HG03025 (cell line): ENCODE results near the gene PRKD1.
"Not testable (repeated sequence)": the region's sequence is repeated elsewhere in the genome, so short reads cannot be mapped to it uniquely, and the experiment has no call there.

Experiments used
- ATAC-seq: cut with Tn5 transposase; IDR thresholded peaks from one replicate; pipeline ENCODE4 v1.9.1; 2021; ENCODE audit warnings: mild to moderate bottlenecking, moderate library complexity; ENCODE audit not compliant: unreplicated experiment, low FRiP score

Gene PRKD1

DNA sequence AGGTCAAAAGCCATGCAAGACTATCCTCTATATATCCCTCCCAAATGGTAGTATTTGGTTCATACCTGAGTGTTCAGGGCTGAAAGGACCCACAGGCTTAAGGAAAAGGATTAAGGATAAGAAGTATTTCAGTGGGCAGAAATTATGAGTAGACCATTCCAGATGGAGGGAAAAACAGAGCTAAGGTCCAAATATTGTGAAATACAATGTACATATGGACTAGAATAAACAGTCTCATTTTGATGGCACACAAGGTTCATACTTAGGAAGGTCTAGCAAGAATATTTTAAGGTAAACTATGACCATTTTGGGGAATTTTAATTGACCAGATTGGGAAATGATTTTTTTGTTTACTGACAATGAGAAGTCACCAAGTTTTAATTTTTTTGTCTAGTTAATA lies 124.6 kb downstream of the PRKD1 start:
- ATAC-seq = no peak

DNA sequence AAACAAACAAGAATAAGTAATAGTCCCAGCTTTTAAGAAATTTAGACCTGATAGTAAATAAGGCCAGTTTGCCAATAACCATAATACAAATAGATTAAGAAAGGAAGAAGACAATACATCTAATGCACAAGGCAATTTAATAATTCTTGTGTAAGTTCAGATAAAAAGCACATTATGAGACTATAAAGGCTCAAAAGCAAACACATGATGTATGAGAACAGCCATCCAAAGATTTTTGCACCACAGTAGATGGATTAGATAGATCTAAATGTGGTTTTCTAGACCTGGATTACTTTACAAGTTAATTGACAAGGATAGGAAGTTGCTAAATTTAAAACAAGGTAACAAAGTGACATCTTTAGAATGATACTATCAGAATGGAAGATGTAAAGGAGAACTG lies 125.4 kb downstream of the PRKD1 start:
- ATAC-seq = no peak

DNA sequence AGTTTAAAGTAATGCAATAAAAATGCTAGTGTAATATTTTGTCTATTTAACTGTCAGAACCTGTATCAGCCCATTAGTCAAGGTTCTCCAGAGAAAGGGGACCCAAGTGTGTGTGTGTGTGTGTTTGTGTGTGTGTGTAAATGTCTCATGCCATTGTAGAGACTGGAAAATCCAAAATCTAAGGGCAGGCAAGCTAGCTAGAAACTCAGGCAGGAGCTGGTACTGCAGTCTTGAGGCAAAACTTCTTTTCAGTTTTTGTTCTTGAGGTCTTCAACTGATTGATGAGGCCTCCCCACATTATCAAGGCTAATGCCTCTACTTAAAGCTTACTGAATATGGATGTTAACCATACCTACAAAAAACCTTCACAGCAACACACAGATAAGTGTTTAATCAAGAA lies 126.7 kb downstream of the PRKD1 start:
- no peak for ATAC-seq

DNA sequence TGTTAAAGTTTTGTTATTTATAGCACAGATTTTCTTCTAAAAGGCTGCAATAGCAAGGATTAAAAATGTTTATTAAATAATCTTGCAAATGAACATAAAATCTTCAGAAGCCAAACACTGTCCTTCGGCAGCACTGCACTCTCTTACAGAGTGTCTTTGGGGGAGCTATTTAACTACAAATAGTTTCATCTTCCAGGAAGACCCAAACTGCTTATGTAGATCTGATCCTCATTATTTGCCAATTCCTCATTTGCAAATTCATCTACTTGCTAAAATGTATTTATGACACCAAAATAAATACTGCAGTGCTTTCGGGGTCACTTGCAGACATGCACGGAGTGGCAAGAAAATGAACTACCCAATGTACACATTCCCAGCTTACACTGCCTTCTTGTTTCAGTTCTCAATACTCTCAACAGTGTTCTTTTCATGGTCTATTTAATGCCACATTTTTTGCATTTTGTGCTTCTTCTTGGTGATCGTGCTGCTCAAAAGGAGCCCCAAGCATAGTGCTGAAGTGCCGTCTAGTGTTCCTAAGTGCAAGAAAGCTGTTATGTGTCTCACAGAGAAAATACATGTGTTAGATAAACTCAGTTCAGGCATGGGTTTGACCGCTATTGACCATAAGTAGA lies 128.1 kb downstream of the PRKD1 start:
- no peak for ATAC-seq

- ATAC-seq = no peak
These were observed 128.8 kb downstream of the PRKD1 start for GRCh38 chr14:29798811-29799210.

GRCh38 chr14:29798108-29798663 lies 129.5 kb downstream of the PRKD1 start:
- ATAC-seq = no peak

GRCh38 chr14:29796853-29797252 lies 130.8 kb downstream of the PRKD1 start:
- ATAC-seq = no peak

GRCh38 chr14:29789475-29789874 lies 138.2 kb downstream of the PRKD1 start:
- no peak for ATAC-seq

DNA sequence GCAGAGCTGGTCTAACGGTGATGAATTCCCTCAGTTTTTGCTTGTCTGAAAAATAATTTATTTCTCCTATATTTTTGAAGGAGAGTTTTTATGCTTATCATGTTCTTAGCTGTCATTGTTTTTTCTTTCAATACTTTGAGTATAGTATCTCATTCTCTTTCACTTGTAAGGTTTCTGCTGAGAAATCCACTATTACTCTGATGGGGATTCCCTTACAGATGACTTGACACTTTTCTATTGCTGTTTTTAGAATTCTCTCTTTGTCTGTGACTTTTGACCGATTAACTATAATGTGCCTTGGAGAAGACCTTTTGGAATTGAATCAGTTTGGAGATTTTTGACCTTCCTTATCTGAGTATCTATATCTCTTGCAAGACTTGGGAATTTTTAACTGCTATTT lies 139.6 kb downstream of the PRKD1 start:
- no peak for ATAC-seq

GRCh38 chr14:29783556-29783955 lies 144.1 kb downstream of the PRKD1 start:
- no peak for ATAC-seq

DNA sequence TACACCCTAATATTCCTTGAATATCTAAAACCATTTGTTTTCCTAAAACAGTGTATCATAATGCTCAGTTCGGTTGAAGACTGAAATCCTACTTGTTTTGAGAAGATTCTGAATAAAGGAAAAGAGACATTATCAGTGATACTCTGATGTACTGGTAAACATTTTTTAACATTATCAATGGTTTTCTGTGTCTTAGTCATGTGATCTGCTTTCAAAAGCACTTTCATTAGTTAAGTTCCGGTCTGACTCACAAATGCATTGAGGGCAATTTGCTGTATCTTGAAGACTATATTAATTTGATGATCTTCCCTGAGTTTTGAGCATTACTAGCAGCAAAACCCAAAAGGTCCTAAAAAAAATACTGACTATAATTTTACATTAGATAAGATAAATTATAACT lies 145.6 kb downstream of the PRKD1 start:
- ATAC-seq = no peak

- not testable (repeated sequence) for ATAC-seq
These were observed 150.5 kb downstream of the PRKD1 start for GRCh38 chr14:29777142-29777541.

DNA sequence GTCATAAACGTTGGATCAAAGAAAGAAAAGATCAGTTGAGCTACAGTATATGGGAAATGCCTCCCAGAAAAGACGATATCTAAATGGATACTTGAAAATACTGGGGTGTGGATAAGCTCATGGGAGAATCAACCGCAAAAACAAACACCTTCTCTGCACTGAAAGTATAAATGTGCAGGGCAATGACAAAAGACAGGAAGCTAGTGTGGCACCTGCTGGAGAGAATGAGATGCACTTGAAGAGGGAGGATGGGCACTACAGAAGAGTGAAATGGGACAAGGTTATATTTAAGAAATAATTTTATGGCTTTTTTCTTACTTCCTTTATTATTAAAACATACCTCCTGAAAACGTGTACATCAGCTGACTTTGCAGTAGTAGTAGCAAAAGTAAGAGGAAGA lies 153.7 kb downstream of the PRKD1 start:
- no peak for ATAC-seq

GRCh38 chr14:29763342-29763858 lies 164.2 kb downstream of the PRKD1 start:
- no peak for ATAC-seq

- ATAC-seq = peak; percentile 61
These were observed 167.9 kb downstream of the PRKD1 start for GRCh38 chr14:29759521-29760340.

DNA sequence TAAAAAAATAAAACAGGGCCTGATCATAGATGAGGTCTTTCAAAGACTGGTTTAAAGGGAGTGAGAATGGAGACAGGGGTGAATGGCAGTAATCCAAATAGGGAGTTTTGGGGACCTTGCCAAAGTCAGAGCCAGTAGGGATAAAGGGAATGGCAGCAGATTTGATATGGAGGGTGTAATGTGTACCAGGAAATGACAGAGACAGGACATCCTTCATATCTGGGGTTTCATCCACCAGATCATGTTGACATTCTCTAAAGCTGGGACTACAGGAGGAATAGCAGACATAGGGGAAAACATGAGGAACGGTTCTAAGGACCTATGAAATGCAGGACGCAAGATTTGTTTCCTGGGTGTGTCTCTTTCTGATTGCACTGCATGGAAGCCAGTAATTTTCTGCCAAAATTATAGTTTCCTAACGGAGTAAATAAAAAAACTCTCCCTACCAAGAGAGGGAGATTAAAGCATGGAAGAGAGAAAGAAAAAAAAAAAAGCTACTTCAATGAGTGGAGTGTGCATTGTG lies 169.9 kb downstream of the PRKD1 start:
- ATAC-seq = no peak

DNA sequence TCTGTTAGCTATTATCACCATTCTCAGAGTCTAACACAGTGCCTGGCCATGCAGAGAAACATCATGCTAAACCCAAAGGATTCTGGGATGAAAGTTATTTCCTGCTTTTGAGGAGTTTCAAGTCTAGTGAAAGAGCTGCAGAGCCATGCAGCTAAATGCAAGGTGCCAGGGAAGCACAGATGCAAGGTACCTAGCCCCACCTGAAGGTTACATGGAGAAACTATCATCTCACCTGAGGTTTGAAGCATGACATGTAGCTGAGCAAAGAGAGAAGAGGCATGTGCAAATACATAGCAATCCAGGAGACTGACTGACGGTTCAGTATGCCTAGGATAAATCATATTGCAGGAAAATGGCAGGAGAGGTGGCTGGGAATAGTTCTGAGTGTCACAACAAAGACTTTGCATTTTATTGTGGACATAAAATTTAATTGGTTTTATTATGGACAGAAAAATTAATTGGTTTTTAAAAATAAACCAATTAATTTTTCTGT lies 170.4 kb downstream of the PRKD1 start:
- ATAC-seq = no peak

GRCh38 chr14:29756019-29756385 lies 171.6 kb downstream of the PRKD1 start:
- no peak for ATAC-seq

DNA sequence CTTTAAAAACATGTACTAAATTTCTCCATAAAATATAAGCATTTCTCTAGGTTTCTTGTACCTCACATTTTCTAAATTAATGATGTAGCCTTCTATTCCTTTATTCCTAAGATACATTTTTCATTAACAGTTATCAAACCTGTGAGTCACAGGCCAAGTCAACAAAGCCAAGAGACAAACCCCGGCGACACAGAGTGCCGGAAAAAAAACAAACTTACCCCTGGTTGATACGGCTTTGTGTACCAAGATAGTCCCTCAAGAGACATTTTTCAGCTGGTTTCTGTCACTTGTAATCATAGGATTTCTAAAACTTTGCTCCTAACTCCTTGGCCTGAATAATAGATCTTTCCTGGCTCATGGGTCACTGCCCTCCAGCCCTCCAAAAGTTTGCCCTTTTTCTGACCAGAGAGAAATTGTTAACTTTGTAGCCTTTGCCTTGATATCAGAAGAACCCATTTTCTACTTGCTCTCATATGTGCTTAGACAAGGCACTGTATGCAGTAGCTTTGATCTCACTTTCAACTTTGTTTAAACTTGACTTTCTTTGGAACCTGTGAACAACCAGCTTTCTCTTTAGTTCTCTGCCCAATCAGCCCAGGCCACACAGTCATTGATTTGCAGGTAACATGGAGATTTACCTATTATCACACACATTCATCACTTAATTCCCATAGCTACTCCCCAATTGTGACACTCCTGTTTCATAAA lies 172.2 kb downstream of the PRKD1 start:
- no peak for ATAC-seq

DNA sequence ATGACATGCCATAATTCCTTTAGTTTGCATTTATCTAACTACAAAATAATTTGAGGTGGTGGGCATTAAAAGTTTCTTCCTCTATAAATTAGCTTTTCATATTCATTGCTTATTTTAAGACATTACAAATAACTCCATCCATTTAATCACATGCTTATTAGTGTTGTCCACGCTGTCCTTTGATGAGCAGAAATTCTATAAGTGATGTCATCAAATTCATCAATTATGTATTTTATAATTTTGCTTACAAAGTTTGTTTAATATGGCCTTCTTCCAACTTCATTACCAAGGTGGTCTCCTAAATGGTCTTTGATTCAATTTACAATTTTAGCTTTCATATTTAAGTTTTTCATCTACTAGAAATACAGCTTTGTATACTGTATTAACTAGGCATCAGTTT lies 173.5 kb downstream of the PRKD1 start:
- ATAC-seq = no peak
